GM12801 (cell line): ENCODE measurements around the gene PLOD2.

Experiments
- TF ChIP-seq, protein P1 (sequence below): IDR thresholded peaks from one replicate; pipeline ENCODE4 v1.5.1; 2011; ENCODE audit warnings: control low read depth; ENCODE audit not compliant: insufficient read length; ENCODE audit errors: extremely low read depth

Gene PLOD2

DNA sequence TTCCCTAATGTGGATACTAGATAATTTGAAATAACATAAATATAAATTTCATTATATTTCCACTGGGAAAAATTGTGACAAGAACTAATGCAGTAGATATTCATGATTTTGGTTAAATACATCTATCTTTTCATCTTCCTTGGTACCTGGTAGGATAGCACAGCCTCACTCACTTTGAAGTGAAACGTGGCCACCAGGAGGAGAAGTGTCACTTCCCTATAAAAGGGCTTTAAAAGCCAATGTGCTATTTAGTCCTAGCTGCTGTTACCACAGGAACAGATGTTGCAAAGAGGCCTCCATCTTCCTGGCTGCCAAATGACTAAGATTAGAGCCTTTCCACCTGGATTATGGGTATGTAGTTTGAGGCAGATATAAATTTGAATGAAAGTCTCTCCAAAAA, 140.0 kb downstream of the PLOD2 start:
- TF ChIP-seq, protein P1, sequence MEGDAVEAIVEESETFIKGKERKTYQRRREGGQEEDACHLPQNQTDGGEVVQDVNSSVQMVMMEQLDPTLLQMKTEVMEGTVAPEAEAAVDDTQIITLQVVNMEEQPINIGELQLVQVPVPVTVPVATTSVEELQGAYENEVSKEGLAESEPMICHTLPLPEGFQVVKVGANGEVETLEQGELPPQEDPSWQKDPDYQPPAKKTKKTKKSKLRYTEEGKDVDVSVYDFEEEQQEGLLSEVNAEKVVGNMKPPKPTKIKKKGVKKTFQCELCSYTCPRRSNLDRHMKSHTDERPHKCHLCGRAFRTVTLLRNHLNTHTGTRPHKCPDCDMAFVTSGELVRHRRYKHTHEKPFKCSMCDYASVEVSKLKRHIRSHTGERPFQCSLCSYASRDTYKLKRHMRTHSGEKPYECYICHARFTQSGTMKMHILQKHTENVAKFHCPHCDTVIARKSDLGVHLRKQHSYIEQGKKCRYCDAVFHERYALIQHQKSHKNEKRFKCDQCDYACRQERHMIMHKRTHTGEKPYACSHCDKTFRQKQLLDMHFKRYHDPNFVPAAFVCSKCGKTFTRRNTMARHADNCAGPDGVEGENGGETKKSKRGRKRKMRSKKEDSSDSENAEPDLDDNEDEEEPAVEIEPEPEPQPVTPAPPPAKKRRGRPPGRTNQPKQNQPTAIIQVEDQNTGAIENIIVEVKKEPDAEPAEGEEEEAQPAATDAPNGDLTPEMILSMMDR = no peak

DNA sequence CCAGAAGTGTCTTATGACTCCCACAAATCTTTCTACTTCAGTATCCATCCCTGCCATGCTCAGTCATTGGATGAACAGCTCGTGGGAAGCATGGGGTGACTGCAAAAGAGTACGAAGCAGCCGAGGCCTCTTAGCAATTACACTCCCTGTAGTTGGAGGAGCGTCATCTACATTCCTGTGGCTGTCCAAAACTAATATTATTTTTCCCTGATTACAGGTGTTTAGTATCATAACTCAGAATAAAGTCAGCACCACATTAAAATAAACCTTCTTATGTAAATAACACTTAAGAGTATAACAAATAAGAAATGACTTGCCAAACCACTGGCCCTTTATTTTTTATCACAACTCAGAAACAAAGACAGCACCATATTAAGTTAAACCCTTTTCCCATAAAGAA, 141.5 kb downstream of the PLOD2 start:
- TF ChIP-seq, protein P1 = no peak
